Kidney capillary endothelial cell (primary cell): ENCODE results near the gene CHMP1A.

Source experiments
- DNase-seq: peaks from one replicate; pipeline ENCODE4 v3.0.0-alpha.2; 2018; ENCODE audit warnings: low spot score

CHMP1A gene

DNA sequence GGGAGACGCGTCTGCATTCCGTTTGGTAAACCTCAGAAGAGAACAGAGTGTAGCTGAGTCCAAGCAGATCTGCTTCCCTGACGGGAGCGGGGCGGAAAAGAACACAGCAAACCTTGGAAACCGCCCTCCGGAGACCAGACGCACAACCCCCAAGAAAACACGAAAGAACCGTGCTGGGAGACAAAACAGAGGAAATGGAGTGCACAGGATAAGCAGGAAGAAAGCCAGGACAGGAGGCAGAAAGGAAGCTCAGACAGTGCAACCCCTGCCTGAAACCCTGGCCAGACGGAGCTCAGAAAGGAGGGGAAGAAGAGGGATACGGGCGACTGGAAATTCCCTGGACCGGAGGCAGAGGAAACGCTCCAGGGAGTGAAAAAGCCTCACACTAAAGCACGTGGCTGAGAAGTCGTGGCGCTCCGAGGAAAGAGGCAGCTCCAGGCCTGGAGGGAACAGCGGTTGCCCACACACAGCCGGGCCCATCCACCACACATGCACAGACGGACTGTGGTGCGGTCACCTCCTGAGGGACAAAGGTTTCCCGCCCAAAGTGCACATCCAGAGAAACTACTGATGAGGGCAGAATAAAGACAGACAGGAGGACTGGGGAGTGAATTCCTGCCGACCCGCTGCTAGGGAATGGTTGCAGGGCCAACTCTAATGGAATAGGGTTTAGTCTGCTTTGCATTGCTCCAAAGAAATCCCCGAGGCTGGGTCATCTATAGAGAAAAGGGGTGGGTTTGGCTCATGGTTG is 33.8 kb downstream of the CHMP1A start:
- DNase-seq, result peak; percentile 26

GRCh38 chr16:89621698-89622409 is 35.7 kb downstream of the CHMP1A start:
- no peak for DNase-seq

DNA sequence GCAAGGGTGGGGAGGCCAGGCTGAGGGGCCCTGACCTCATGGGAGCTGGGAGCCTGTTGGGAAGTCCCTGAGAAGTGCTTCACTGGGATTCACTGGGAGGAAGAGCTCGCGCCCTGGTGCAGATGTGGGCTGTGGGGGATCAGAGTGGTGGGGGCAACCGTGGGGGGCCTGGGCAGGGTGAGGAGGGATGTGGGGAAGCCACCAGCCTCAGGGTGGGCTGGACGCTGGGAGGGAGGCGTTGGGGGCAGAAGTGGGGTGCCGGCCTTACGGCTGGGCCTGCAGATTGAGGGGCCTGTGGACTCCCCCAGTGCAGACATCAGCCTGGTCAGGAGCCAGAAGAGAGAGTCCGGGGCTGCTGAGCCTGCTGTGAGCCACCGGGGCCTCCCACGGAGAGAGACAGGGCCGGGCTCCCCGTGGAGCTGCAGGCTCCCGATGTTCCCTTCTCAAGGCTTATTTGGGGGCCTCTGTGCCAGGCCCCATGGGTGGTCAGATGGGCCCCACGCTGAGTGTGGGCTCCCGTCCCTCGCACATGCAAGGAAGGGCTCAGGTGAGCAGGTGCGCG is 36.3 kb downstream of the CHMP1A start:
- DNase-seq, result no peak

- DNase-seq, result no peak
Observed at GRCh38 chr16:89620406-89620841, 37.1 kb downstream of the CHMP1A start.

GRCh38 chr16:89619840-89620239 is 37.7 kb downstream of the CHMP1A start:
- no peak for DNase-seq

DNA sequence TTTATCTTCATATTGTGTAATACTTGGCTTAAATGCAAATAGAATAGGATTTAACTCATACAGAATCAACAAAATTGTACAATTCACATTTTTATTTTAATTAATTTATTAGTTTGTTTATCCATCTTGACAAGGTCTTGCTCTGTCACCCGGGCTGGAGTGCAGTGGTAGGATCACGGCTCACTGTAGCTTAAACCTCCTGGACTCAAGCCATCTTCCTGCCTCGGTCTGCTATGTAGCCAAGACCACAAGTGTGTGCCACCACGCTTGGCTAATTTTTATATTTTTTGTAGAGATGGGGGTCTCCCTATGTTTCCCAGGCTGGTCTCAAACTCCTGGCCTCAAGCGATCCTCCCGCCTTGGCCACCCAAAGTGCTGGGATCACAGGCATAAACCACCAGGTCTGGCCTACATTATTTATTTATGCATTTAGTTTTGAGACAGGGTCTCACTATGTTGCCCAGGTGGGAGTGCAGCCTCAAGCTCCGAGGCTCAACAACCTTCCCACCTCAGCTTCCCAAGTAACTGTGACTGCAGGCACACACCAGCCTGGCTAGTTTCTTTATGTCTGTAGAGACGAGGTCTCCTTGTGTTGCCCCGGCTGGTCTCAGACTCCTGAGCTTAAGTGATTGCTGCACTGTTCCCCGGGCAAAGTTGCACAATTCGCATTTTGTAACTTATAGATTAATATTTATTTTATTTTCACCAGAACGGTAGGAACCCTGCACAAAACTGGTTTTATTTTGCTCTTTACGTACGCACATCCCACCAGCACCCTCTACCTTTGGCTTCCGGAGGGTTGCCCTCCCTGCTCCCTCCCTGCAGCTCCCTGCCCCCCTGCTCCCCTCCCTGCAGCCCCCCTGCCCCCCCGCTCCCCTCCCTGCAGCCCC is 39.2 kb downstream of the CHMP1A start:
- DNase-seq, result no peak

DNA sequence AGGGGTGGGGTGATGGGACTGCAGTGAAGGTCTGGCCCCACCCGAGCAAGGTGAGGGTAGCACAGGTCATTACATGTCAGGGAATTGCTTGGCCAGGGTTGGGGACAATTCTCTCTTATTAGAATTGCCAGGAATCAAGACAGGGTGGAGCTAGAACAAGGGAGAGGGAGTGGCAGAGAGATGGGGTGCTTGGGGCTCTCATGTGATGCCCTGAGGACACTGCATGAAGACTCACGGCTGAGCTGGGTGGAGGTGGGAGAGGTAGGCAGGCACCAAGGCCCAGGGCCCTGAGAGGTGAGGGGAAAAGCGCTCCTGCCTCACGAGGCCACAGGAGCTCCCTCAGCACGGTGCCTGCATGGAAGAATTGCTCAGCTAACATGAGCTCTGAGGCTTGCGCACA is 40.5 kb downstream of the CHMP1A start:
- no peak for DNase-seq

- no peak for DNase-seq
Observed at GRCh38 chr16:89616623-89617022, 40.9 kb downstream of the CHMP1A start.

- no peak for DNase-seq
Observed at GRCh38 chr16:89615596-89616090, 41.9 kb downstream of the CHMP1A start.

DNA sequence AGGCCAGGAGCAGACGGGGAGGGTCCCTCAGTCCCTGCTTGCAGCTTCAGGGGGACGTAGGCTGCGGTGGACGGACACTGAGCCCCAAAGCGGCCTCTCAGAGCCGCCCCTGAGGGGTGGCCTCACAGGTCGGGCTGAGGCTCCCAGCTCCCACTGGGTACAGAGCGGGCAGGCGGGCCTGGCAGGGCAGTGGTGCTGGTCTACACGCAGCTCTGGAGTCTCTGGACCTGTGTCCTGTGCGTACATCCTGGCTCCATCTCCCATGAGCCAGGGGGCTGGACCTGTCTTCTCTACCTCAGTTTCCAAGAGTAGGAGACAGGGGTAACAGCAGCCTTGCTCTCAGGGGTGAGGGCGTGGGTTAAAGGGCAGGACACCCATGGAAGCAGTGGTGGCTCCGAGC is 42.3 kb downstream of the CHMP1A start:
- DNase-seq, result no peak

DNA sequence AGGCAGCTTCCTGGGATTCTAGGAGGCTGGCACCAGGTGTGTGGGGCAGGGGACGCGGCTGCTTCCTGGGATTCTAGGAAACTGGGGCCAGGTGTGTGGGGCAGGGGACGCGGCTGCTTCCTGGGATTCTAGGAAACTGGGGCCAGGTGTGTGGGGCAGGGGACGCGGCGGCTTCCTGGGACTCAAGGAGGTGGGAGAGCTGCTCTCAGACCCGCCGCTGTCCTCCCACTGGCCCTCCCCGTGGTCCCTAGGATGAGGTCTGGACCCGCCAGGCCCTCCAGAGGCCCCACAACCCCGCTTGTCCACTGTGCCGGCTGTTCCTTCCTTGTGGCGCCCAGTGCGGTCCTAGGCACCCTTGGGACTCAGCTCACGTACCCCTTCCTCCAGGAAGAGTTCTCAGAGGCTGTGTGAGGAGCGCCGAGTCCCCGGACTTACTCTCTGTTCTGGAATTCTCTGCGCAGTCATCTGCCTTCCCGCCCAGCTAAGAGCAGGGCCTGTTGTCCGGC is 43.5 kb downstream of the CHMP1A start:
- no peak for DNase-seq

DNA sequence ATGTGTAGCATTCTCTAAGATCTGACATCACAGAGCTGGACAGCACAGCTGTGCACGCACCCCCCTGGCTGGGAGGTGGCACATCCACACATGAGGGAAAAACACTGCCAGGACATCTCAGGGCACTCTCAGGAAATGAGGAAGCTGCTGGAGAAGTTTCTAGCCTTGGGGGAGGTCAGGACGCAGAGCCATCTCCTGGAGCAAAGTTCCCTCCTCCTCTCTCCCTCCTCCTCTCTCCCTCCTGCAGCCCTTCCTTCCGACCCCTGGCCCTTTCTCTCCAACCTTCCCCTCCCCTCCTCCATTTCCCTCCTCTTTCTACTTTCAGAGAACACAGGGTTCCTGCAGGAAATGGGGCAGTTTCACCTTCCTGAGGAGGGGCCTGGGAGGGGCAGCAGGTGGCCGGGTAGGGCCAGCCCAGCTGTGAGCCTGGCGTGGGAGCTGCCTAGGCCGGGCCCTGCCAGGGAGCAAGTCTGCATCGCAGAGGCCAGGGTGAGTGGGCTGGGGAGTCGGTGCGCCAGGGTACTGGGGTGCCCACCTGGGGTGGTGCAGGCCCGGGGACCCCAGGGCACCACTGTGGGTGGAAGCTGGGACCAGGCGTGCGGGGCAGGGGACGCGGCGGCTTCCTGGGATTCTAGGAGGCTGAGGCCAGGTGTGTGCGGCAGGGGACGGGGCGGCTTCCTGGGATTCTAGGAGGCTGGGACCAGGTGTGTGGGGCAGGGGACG is 44.1 kb downstream of the CHMP1A start, which contains the start of gene DPEP1:
Gene DPEP1 (plus strand): TSS at position 412 of the 723 bp plus-strand sequence. CDS start 16,769 bp downstream, outside the sequence.
- no peak for DNase-seq

DNA sequence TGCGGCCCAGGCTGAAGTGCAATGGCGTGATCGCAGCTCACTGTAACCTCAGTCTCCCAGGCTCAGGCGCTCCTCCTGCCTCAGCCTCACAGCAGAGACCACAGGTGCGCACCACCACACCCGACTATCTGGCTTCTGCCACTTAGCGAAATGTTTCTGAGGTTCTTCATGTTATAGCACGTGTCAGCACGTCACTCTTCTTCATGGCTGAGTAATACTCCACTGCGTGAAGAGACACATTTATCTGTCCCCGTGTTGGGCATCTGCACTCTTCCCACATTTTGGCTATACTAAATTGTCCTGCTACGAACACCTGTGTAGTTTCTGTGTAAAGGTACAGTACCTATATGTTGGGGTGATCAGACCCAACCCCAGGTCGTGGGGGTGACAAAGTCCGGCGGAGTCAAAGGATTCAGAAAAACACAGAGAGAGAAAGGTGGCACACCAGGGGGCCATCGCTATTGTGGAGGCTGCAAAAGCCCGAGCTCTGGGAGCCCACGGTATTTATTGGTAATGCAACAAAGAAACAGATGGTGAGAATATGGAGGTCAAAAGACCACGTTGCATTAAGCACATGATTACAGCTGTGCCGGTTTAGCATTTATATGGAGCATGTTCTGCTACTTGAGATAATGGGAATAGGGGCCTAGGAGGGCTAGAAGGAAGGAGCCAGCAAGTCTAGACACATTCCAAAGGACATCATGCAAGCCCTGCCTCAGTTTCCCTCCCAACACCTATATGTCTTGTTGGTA is 44.9 kb downstream of the CHMP1A start:
- DNase-seq, result no peak

DNA sequence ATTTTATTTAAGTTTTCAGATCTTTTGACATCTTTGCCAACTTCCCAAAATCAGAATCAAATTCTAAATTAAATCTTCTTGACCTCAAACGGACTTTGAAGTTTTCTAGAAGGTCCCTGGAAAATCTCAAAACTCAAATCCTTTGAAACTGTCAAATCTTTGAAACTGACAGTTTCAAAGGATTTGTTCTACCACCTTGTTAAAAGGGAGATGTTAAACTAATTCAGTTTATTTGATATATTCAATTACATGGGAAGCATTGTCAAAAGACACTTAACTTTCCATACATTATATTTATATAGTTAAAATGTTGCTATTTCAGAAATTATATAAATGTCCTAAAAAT is 47.4 kb downstream of the CHMP1A start:
- no peak for DNase-seq

DNA sequence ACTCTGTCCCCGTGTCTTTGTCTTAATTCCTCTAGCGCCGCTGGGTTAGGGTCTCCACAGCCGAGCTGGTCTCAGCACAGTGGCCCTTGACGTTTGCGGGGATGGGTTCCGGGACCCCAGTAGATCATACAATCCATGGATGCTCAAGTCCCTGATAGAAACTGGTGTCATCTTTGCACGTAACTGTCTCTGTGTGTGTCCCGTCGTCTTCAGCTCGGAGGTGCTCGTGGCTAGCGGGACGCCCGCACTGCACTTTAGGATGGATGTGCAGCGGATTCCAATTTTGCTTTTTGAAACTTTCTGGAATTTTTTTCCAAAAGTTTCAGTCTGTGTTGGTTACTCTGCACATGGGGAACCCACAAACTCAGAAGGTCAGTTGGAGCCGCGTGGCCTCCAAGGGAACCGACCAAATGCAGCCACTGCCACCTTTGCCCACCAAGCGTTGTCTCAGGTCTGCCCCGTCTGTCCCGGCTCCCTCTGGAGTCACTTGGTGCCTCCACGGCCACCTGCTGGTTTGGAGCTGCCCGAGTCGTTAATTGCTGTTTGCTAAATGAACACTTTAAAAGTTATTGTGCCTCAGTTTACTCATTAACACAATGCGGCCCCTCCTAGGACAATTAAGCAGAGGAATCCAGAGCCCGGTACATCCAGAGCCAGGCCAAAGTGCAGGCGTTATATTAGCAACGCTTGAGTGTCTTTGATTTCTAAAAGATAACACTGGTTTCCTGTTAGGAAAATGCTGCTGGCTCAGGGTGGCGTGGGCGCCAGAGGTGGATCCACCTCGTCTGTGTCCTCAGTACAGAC is 49.4 kb downstream of the CHMP1A start:
- no peak for DNase-seq

- no peak for DNase-seq
Observed at GRCh38 chr16:89607453-89607852, 50.1 kb downstream of the CHMP1A start.

- DNase-seq, result no peak
Observed at GRCh38 chr16:89606006-89606405, 51.5 kb downstream of the CHMP1A start.

DNA sequence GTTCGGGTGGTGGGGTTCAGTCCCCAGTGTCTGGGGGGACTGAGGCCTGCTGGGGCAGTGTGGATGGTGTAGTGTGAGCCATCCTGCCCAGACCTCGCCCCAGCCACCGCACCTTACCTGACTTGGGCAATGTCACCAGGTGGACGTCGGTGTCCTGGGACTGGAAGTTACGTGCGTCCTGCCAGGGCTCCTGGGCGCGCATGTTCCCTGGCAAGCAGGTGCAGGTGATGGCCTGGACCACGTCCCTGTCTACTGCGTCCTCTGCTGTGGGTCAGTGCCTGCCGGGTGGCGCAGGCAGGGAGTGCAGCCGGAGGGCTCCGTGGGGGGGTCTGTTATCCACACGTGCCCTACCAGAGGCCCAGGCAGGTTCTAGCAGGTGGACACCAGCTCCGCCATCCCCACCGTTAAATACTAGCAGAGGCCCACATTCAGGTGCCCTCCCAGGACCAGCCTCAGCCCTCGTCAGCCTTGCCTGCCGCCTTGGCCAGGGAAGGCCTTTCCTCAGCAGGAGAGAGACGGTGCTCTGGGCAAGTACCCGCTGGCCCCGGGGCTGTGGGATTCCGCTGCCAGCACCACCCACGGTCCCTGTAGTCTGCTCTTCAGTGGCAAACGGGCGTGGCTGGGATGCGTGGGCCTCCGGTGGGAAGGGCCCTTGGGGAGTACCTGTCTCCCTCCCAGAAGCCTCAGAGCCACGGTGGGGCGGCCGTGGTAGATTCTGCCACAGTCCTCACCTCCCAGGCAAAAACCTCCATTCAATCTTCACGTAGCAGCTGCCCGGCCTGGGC is 52.1 kb downstream of the CHMP1A start:
- DNase-seq, result no peak

DNA sequence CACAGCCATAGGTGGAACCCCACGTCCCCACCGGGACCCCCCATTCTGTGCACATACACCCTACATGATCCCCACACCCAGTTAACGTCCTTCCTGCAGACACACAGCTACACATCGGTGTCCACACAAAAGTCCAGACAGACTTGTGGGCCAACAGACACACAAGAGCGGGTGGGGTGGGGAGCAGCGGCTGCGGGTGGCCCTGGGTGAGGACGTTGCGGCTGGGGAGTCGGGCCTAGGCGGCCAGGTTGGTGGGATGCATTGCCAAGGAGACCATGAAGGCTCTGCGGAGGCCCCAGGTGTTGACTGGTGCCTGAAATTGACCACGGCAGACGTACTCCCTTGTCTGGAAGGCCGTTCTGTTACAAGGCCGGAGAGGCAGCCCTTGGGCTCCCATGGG is 52.7 kb downstream of the CHMP1A start:
- DNase-seq, result no peak
